Fibroblast of mammary gland (primary cell): ENCODE data around the gene FAM222A.

Experiments
- DNase-seq: peaks from one replicate; pipeline ENCODE4 v3.0.0-alpha.2; 2010; ENCODE audit warnings: low read depth
- H3K4me3 ChIP-seq: 2 replicates; pipeline ENCODE4 v1.5.1; 2011; ENCODE audit warnings: low read depth, mild to moderate bottlenecking, low read length, moderate library complexity; ENCODE audit not compliant: control insufficient read depth
- TF ChIP-seq, protein P1 (sequence below): conservative IDR thresholded peaks from 2 replicates; pipeline ENCODE4 v1.5.1; 2011; ENCODE audit warnings: low read depth, low read length, inconsistent platforms; ENCODE audit not compliant: control insufficient read depth, insufficient read depth

The FAM222A gene

DNA sequence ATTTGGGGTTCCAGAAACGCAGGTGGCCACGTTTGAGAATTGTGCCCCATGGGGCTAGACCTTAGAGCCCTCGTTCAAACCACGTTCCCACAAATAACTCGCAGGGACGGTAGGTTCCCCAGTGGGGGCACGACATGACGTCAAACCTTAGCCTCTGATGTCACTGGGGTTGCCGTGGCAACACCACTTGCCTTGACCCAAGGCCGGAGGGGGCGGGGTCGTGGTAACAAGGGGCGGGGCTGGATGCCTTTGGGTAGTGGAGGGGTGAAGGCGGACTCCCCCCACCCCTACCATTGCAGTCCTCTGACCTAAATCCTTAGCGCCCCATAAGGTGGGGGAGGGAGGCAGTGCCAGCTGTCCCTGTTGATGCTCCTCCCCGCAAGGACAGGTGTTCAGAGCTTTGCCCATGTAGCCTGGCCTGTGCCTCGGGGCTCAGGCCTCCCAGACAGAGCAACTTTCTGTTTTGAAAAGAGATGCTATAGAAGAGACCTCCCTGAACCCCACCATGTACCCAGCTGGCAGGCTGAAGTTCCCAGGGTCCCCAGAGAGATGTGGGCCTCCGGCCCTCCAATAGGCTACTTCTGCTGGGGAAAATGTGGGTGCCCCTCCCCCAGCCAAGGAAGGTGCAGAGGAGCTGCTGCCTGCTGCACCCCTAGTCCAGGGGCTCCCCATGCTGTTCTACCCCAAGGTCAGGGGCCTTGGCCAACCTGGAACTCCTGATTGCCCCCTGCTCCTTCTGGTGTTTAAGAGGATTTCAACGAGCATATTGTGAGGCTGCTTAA, 1.9 kb downstream of the FAM222A start:
- DNase-seq = no peak
- TF ChIP-seq, protein P1, sequence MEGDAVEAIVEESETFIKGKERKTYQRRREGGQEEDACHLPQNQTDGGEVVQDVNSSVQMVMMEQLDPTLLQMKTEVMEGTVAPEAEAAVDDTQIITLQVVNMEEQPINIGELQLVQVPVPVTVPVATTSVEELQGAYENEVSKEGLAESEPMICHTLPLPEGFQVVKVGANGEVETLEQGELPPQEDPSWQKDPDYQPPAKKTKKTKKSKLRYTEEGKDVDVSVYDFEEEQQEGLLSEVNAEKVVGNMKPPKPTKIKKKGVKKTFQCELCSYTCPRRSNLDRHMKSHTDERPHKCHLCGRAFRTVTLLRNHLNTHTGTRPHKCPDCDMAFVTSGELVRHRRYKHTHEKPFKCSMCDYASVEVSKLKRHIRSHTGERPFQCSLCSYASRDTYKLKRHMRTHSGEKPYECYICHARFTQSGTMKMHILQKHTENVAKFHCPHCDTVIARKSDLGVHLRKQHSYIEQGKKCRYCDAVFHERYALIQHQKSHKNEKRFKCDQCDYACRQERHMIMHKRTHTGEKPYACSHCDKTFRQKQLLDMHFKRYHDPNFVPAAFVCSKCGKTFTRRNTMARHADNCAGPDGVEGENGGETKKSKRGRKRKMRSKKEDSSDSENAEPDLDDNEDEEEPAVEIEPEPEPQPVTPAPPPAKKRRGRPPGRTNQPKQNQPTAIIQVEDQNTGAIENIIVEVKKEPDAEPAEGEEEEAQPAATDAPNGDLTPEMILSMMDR = no peak
- no peak overlapping the region for H3K4me3 ChIP-seq

DNA sequence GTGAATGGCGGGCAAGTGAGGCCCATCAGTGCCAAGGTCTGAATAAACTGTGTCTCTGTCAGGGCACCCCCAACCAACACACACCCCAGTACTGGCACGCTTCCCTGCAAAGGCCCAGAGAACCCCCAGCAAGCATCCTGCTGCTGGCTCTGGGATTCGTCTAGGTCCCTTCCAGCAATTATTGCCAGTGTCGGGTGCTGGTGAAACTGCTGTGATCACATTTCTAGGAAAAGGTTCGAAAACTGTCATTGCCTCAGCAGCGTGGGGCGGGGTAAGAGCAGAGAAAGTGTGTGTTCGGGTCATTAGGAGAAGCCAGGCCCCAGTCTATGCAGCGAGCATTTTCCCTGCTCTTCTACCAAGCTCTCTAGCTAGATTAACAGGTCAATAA, 2.5 kb downstream of the FAM222A start:
- TF ChIP-seq, protein P1 = no peak

DNA sequence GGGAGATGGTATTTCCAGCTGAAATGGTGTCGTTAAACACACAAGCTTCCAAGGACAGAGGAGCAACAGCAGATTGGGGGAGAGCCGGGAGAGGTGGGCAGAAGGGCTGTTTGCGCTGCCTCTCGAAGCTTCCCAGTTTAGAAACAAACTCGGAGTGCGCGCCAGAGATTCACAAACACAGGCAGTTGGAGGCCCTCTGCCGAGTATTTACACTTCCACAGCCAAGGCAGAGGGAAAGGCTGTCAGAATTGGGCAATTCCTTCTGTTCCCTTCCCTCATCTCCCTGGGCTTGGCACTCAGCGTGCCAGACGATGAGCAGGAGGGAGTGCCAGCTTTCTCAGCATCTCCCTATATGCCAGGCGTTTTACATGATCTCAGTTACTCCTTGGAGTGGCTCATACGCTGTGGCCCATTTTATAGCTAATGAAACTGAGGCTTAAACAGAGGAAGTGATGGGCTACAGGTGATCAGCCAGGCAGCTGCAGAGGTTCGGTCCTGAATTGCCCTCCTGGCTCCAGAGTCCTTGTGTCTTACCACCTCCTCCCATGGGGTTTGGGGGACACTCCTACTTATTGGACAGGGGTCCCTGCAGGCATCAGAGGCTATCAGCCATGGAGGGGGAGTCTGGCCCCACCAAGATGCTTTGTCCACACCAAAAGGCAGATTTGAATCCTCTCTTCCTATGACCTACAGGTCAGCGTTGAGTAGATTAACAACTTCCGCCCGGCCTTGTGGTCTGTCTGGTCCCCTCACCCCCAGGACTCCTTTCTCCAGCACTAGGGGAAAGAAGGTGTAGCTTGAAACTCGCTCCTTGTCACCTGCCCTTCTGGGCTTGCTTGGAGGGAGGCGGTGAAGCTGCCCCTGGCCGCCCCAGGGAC, 3.1 kb downstream of the FAM222A start:
- no peak overlapping the region for H3K4me3 ChIP-seq
- TF ChIP-seq, protein P1 = no peak
- no peak for DNase-seq

More for the DNA sequence above, 2.5 kb downstream of the FAM222A start:
- no peak overlapping the region for H3K4me3 ChIP-seq
- DNase-seq = no peak

DNA sequence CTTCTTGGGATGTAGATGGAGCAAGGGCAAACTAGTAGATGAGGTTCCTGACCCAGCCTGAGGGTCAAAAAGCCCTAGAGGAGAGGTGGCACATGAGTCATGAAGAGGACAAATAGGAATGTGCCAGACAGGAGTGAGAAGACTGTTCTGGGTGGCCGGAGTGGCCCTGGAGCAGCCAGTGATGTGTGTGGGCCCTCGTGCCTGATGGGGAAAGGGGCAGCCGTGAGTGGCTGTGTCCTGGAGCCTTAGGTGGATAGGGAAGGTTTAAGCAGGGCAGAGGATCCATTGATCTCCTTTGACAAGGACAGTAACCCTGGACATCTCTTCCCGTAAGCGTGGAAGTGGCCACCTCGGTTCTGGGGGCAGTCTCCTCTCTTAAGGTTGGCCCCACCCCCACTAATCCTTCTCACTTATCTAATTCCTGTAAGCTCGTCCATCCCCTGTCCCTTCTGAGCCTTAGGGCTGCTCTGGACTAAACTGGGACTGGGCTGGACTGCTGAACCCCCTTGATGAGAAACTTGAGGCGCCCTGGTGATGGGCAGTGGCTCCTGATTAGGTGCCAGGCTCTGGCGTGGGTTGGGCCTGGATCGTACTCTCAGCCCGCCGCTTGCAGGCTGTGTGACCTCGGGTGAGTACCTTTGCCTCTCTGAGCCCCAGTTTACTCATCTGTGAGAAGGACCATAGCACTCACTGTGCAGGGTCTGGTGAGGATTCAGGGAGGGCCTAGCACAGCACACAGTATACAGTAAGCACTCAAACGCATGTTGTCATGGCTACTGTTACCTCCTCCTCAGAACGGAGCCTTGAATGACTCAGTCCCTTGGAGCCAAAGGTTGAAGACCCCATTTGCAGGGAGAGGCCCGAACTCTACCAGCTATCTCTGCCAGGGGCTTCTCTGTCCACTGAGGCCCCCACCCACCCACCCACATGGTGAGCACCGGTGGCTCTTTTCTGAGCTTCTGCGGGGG, 4.0 kb downstream of the FAM222A start:
- TF ChIP-seq, protein P1 = no peak
- DNase-seq = no peak
- H3K4me3 ChIP-seq = no peak overlapping the region

DNA sequence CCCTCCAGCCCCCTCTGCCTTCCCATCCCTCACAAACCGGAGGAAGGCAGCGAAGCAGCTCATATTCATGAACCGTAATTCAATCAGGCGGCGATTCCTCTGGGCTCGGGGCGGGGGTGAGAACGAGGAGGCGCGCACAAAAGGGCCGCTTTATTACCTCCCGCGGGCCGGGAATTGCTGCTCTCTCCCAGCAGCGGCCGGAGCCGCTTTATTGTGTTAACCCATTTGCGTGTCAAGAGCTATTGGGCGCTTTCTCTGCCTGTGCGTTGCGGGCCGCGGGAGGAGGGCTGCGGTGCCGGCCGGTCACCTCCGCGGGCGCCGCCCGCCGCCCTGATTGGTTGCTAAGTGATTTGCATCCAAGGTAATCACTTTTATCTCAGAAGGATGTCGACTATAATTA, 4.8 kb downstream of the FAM222A start:
- TF ChIP-seq, protein P1 = no peak
- DNase-seq = no peak
- H3K4me3 ChIP-seq = no peak overlapping the region

DNA sequence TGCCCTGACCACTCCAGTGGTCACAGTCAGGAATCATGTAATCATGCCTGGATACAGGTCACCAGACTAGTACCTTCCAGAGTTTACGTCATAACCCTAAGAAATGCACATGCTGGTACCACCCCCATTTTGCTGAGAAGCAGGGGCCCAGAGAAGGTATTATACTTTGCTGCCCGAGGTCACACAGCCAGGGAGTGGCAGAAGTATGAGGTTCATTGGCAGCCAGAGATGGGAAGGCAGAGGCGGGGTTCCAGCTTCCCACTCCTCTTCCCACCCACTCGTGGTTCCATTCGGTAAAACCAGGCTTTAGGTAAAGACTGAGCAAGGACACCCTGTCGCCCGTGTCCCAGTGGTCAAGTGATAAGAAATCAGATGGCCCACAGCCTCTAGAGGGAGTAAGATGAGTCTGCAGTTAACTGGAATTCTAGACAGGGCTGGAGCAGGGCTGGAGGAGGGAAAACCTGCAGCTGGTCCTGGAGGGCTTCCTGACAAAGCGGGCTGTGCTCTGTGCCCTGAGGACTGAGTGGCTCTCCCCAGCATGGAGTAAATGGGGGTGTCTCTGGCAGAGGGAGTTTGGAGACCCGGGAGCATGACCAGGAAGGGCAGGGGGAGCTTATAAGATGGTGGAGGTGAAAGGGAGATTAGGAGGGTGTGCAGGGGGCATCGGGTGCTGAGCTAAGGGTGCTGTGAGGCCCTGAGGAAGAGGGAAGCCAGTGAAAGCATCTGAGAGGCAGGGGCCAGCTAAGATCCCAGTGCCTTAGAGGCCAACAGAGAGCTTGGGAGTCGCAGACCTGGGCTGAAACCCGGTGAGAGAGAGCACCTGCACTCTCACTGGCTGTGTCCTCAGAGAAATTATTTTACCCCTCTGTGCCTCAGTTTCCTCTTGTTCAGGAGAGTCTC, 5.7 kb downstream of the FAM222A start:
- no peak overlapping the region for H3K4me3 ChIP-seq
- TF ChIP-seq, protein P1 = peak; percentile 21
- DNase-seq = no peak
